Smooth muscle cell (in vitro differentiated cells): ENCODE measurements around the gene ASB3. TPM values are rescaled to one million over a fixed set of nuclear protein-coding genes. Genes with fewer than 3 reads are reported as not detected.
"Not testable (repeated sequence)": the region's sequence is repeated elsewhere in the genome, so short reads cannot be mapped to it uniquely, and the experiment has no call there.

Experiments used
- DNase-seq: peaks from one replicate; lab custom pipeline; 2025; ENCODE audit not compliant: unreplicated experiment; lab: John Stamatoyannopoulos, UW
- H2AFZ ChIP-seq: fragments of 200-600 bp; sonication (generic); 2 replicates; pipeline ENCODE4 v1.6.0; 2016; ENCODE audit warnings: antibody characterized with exemption, low read depth, mild to moderate bottlenecking
- H3F3A ChIP-seq: fragments of 200-600 bp; sonication (generic); 2 replicates; pipeline ENCODE4 v1.6.0; 2017; ENCODE audit warnings: antibody characterized with exemption, low read depth
- H3K27ac ChIP-seq: fragments of 200-600 bp; sonication (generic); 2 replicates; pipeline ENCODE4 v1.5.1; 2016; ENCODE audit warnings: low read depth, mild to moderate bottlenecking
- H3K27me3 ChIP-seq: fragments of 200-600 bp; sonication (generic); 2 replicates; pipeline ENCODE4 v1.6.1; 2016; ENCODE audit warnings: low read depth, mild to moderate bottlenecking
- H3K36me3 ChIP-seq: fragments of 200-600 bp; sonication (generic); 2 replicates; pipeline ENCODE4 v1.5.1; 2016; ENCODE audit warnings: low read depth
- H3K4me1 ChIP-seq: fragments of 200-600 bp; sonication (generic); 2 replicates; pipeline ENCODE4 v1.5.1; 2016; ENCODE audit warnings: low read depth
- H3K4me2 ChIP-seq: fragments of 200-600 bp; sonication (generic); 2 replicates; pipeline ENCODE4 v1.6.0; 2016; ENCODE audit warnings: mild to moderate bottlenecking
- H3K4me3 ChIP-seq: fragments of 200-600 bp; sonication (generic); 2 replicates; pipeline ENCODE4 v1.5.1; 2016; ENCODE audit warnings: mild to moderate bottlenecking
- H3K79me2 ChIP-seq: fragments of 200-600 bp; sonication (generic); 2 replicates; pipeline ENCODE4 v1.6.0; 2016; ENCODE audit warnings: low read depth, mild to moderate bottlenecking
- H3K9ac ChIP-seq: fragments of 200-600 bp; sonication (generic); 2 replicates; pipeline ENCODE4 v1.6.0; 2016; ENCODE audit warnings: low read depth
- H3K9me3 ChIP-seq: fragments of 200-600 bp; sonication (generic); replicated peaks from 2 replicates; pipeline ENCODE4 v1.5.1; 2016; ENCODE audit warnings: low read depth
- H4K20me1 ChIP-seq: fragments of 200-600 bp; sonication (generic); 2 replicates; pipeline ENCODE4 v1.6.0; 2016; ENCODE audit warnings: low read depth
- CTCF ChIP-seq: fragments of 200-600 bp; sonication (generic); IDR thresholded peaks from 2 replicates; pipeline ENCODE4 v1.5.1; 2017; ENCODE audit warnings: borderline replicate concordance, mild to moderate bottlenecking, antibody characterized with exemption; ENCODE audit not compliant: insufficient read depth, poor library complexity, severe bottlenecking
- WGBS: methylation state at CpG from one replicate; pipeline ENCODE4 v1.1.7; 2016; ENCODE audit warnings: low lambda C conversion rate; 5-methylcytosine and 5-hydroxymethylcytosine counted together
- polyA plus RNA-seq: library from polyadenylated mRNA; unstranded; fragments of >200 nt; fragmentation: Nextera tagmentation; extraction: Ambion mirVana; gene quantifications from 2 replicates; pipeline ENCODE4 v1.2.1, GENCODE V29; 2016
- total RNA-seq: library from RNA; depleted of rRNA; stranded (reverse); fragments of >200 nt; gene quantifications from 2 replicates; pipeline ENCODE4 v1.2.3, GENCODE V29; 2014

The ASB3 gene
- total RNA-seq (24.9 and 31.6 TPM in 2 replicates), polyA plus RNA-seq (16.0 and 19.0 TPM in 2 replicates)

- Histone ChIP-seq H3F3A (peaks cover 7% of the 10 kb centered on the region), H3K79me2 (peaks cover 92% of the 10 kb centered on the region), H3K4me3 (peak within 1 kb of the TSS; percentile 91), H3K27me3 (no peaks in the 10 kb centered on the region), H3K36me3 (no peaks in the 10 kb centered on the region), H4K20me1 (peaks cover 48% of the 10 kb centered on the region), H2AFZ (peak within 1 kb of the TSS; percentile 91), H3K27ac (peak within 1 kb of the TSS; percentile 71), H3K4me2 (peak within 1 kb of the TSS; percentile 99), H3K9me3 (no peaks in the 10 kb centered on the region), H3K9ac (peak within 1 kb of the TSS; percentile 87), H3K4me1 (peaks cover 21% of the 10 kb centered on the region)
- DNase-seq = peak; percentile 53
- no peak for TF ChIP-seq CTCF
- WGBS = 1% methylated on average over 74 of the region's 77 CpGs
Observed at GRCh38 chr2:53786705-53787613, at the start of gene ASB3, which contains the start of gene ERLEC1. TSS of gene ASB3 (minus strand) at chr2:53786953. CDS start at chr2:53765572, 21,381 bp downstream. TSS of gene ERLEC1 (plus strand) at chr2:53787044. CDS start at chr2:53787211, 167 bp downstream.

- not testable (repeated sequence) for H3K4me3 ChIP-seq, H3K36me3 ChIP-seq, H3K4me1 ChIP-seq, H3F3A ChIP-seq, H3K9ac ChIP-seq, H3K79me2 ChIP-seq, H3K27me3 ChIP-seq, H4K20me1 ChIP-seq, H3K4me2 ChIP-seq, H3K9me3 ChIP-seq, H3K27ac ChIP-seq, DNase-seq, H2AFZ ChIP-seq
- 95% methylated on average over 4 of the region's 4 CpGs for WGBS
Observed at GRCh38 chr2:53829980-53830290, 43.2 kb upstream of the ASB3 start.

DNA sequence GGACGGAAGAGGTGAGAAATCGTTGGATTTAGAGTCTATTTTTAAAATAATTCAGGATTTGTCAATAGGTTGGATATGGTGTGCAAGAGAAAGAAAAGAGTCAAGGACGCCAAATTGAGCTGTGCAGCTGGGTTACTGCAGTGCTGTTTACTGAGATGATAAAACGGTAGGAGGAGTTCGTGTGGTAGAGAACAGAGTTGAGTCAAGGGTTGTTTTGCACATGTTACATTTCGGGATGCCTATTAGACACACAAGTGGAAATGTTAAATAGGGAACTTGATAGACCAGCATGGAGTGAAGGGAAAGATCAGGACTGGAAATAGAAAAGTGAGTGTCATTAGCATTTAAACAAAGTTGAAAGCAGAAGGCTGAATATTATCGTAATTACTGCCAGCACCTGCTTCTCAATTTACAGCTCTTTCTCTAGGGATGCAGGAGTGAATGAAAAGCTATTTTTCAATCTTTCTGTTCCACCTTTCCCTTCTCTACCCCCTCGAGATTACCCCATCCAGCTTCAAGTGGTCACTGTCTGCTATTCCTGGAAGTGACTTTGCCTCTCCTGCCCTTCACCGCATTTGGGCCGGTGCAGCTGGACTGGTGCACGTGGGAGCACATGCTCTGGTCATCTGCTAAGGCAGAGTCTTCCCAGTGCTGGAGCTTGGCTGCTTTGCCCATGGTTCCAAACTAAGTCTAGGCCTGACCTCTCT is 42.7 kb upstream of the ASB3 start:
- Histone ChIP-seq H3K79me2 (no peaks in the 10 kb centered on the region), H3K4me3 (no peak overlapping the region), H3K27ac (no peak overlapping the region), H3K36me3 (no peaks in the 10 kb centered on the region), H2AFZ (no peak overlapping the region), H3K4me1 (no peaks in the 10 kb centered on the region), H3K27me3 (no peaks in the 10 kb centered on the region), H3K9me3 (no peaks in the 10 kb centered on the region), H3K9ac (no peak overlapping the region), H4K20me1 (no peaks in the 10 kb centered on the region), H3F3A (no peaks in the 10 kb centered on the region), H3K4me2 (no peak overlapping the region)
- WGBS = 91% methylated on average over 11 of the region's 11 CpGs
- DNase-seq = no peak
- TF ChIP-seq CTCF = no peak

DNA sequence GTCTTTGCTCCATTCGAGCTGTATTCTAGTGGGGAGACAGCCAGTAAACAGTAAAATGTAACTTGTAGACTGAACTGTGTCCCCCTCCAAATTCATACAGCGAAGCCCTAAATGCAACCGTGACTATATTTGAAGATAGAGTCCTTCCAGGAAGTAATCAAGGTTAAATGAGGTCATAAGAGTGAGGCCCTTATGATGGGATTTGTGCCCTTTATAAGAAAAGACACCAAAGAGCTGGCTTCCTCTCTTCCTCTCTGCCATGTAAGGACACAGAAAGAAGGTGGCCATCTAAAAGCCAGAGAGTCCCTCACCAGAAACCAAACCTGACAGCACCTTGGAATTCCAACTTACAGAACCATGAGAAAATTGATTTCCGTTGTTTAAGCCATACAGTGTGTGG is 41.6 kb upstream of the ASB3 start:
- no peak overlapping the region for H2AFZ ChIP-seq
- H3K9me3 ChIP-seq = no peaks in the 10 kb centered on the region
- H3K27ac ChIP-seq = no peak overlapping the region
- H4K20me1 ChIP-seq = no peaks in the 10 kb centered on the region
- H3K9ac ChIP-seq = no peak overlapping the region
- no peaks in the 10 kb centered on the region for H3K27me3 ChIP-seq
- no peak for TF ChIP-seq CTCF
- no peaks in the 10 kb centered on the region for H3K4me1 ChIP-seq
- DNase-seq = no peak
- no peaks in the 10 kb centered on the region for H3K79me2 ChIP-seq
- WGBS = 98% methylated on average over 4 of the region's 4 CpGs
- H3K4me2 ChIP-seq = no peak overlapping the region
- no peaks in the 10 kb centered on the region for H3K36me3 ChIP-seq
- no peaks in the 10 kb centered on the region for H3F3A ChIP-seq
- H3K4me3 ChIP-seq = no peak overlapping the region
